Gastrocnemius medialis (tissue), 4 donors: ENCODE results near the gene GPR22. TPM values are rescaled to one million over a fixed set of nuclear protein-coding genes. Genes with fewer than 3 reads are reported as not detected.

Source experiments
- ATAC-seq, 2 donors: fragments of 150-250 bp; one replicate each; pipeline ENCODE4 v1.9.1; 2016
- DNase-seq, 2 donors: peaks; one replicate each; pipeline ENCODE4 v3.0.0-alpha.2; 2019
- H3K27ac ChIP-seq, 4 donors: fragments of 200-600 bp; sonication (generic); 1 replicate in 1 of 4; 2 replicates in 3 of 4; pipeline ENCODE4 v1.5.1; 2016 to 2018; ENCODE audit warnings: mild to moderate bottlenecking in 2 of 4, moderate library complexity in 1 of 4
- H3K27me3 ChIP-seq, 3 donors: fragments of 200-600 bp; sonication (generic) in 2 of 3; 1 replicate in 1 of 3; 2 replicates in 2 of 3; pipeline versions ENCODE4 v1.5.1 to v1.6.0; 2016 to 2019; ENCODE audit warnings: mild to moderate bottlenecking in 1 of 3, moderate library complexity in 1 of 3
- H3K36me3 ChIP-seq, 2 donors: fragments of 200-600 bp; sonication (generic) in 1 of 2; one replicate each; pipeline ENCODE4 v1.5.1; 2017 to 2018
- H3K4me1 ChIP-seq, 2 donors: fragments of 200-600 bp; sonication (generic) in 1 of 2; one replicate each; pipeline ENCODE4 v1.5.1; 2016 to 2017; ENCODE audit warnings: mild to moderate bottlenecking in 2 of 2
- H3K4me3 ChIP-seq, 4 donors: fragments of 200-600 bp; sonication (generic) in 3 of 4; 1 replicate in 1 of 4; 2 replicates in 3 of 4; pipeline ENCODE4 v1.5.1; 2016 to 2019; ENCODE audit warnings: mild to moderate bottlenecking in 2 of 4
- H3K9me3 ChIP-seq, 3 donors: fragments of 200-600 bp; sonication (generic) in 2 of 3; 1 replicate in 1 of 3; 2 replicates in 2 of 3; pipeline ENCODE4 v1.5.1; 2016 to 2019
- CTCF ChIP-seq, 5 experiments: fragments of 450-650 bp in 3 of 5; fragments of 200-600 bp in 2 of 5; sonication (generic) in 2 of 5; IDR thresholded peaks in 4 of 5; conservative IDR thresholded peaks in 1 of 5; 1 replicate in 4 of 5; 2 replicates in 1 of 5; pipeline ENCODE4 v1.5.1; 2016 to 2019; ENCODE audit warnings: antibody characterized with exemption in 5 of 5, mild to moderate bottlenecking in 3 of 5, moderate library complexity in 3 of 5
- POLR2A ChIP-seq, 2 donors: fragments of 450-650 bp; IDR thresholded peaks; one replicate each; pipeline ENCODE4 v1.6.1; 2017; ENCODE audit warnings: antibody characterized with exemption in 2 of 2, mild to moderate bottlenecking in 2 of 2, moderate library complexity in 2 of 2
- in situ Hi-C, 4 donors: fragments of 200-750 bp; cut with MboI; loops; one replicate each; pipeline versions ENCODE4 v1.15.0 to v1.8.0; 2017; ENCODE audit warnings: low sequenced_read_pairs in 4 of 4
- intact Hi-C: fragments of 100-400 bp; cut with DNase I; formaldehyde crosslinking; loops from one replicate; pipeline ENCODE4 v1.15.1; 2023; ENCODE audit warnings: low total_unique reads
- total RNA-seq, 4 donors: library from RNA; depleted of rRNA; stranded (reverse); fragments of >200 nt; gene quantifications; one replicate each; pipeline versions ENCODE4 v1.1.0 to v1.2.3, GENCODE V29; 2016

The GPR22 gene
- total RNA-seq, 4 donors from 2014 or later: not detected

DNA sequence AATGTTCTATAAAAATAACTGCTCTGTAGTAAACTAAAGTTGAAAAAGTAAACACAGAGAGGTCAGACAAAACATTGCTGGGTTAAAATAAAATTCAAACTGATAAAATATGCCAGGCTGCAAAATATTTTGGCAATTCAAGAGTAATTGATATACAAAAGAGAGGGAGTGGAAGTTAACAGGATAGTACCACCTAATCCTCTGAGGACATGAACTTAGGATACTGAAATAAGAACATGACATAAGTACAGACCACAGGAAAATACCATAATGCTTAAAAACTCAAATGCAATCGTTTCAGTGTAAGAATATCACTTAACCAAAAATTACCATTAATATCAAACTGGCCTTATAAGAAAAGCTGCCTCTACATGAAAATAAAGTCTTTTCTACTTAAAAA, 37.6 kb upstream of the GPR22 start:
- ATAC-seq (peak; percentile 65 to 98), DNase-seq (no peak)
- peak overlapping the region in 1 of 4 donors; percentile 8 for H3K27ac ChIP-seq
- intact Hi-C loops: no loop called here
- no peaks in the 10 kb centered on the region for H3K9me3 ChIP-seq
- in situ Hi-C loops: no loop called here
- TF ChIP-seq CTCF (IDR thresholded peaks at IDR 0.05 in 4 of 5, conservative IDR thresholded peaks at IDR 0.05 in 1 of 5): no peak
- TF ChIP-seq POLR2A (IDR thresholded peaks at IDR 0.05): no peak
- H3K36me3 ChIP-seq: no peaks in the 10 kb centered on the region
- no peaks in the 10 kb centered on the region for H3K27me3 ChIP-seq
- H3K4me1 ChIP-seq: peaks cover 12 to 21% of the 10 kb centered on the region in 2 donors
- no peak overlapping the region for H3K4me3 ChIP-seq

GRCh38 chr7:107435749-107436148, 34.1 kb upstream of the GPR22 start:
- intact Hi-C loops (no loop called here), in situ Hi-C loops (no loop called here)
- ATAC-seq: no peak
- H3K4me1 ChIP-seq: peaks cover 8 to 16% of the 10 kb centered on the region in 2 donors
- no peak for TF ChIP-seq CTCF (IDR thresholded peaks at IDR 0.05 in 4 of 5, conservative IDR thresholded peaks at IDR 0.05 in 1 of 5)
- TF ChIP-seq POLR2A (IDR thresholded peaks at IDR 0.05): no peak
- no peak overlapping the region for H3K27ac ChIP-seq
- DNase-seq: no peak
- no peaks in the 10 kb centered on the region for H3K36me3 ChIP-seq
- no peak overlapping the region for H3K4me3 ChIP-seq
- H3K9me3 ChIP-seq: no peaks in the 10 kb centered on the region
- no peaks in the 10 kb centered on the region for H3K27me3 ChIP-seq

DNA sequence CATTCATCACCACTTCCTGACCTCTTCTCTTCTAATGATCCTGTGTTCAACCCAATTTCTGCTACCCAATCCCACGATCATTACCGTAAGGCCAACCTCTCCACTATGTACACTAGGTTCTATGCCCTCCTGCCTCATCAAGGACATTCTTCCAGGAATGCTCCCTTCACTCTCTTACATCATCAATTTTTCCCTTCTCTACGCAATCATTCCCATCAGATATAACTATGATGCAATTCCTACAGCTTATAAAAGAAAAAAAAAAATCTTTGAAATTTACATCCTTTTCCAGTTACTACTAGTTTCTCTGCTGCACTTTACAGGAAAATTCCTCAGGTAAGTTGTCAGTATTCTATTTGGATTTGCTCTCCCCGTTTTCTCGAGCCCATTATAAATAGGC, 30.8 kb upstream of the GPR22 start:
- in situ Hi-C loops (no loop called here), intact Hi-C loops (no loop called here)
- ATAC-seq (no peak), DNase-seq (no peak)
- Histone ChIP-seq H3K27me3 (no peaks in the 10 kb centered on the region), H3K4me3 (no peak overlapping the region), H3K4me1 (peaks cover 0 to 4% of the 10 kb centered on the region in 2 donors), H3K27ac (no peak overlapping the region), H3K36me3 (no peaks in the 10 kb centered on the region), H3K9me3 (no peaks in the 10 kb centered on the region)
- no peak for TF ChIP-seq CTCF (IDR thresholded peaks at IDR 0.05 in 4 of 5, conservative IDR thresholded peaks at IDR 0.05 in 1 of 5)
- TF ChIP-seq POLR2A (IDR thresholded peaks at IDR 0.05): no peak

- DNase-seq (no peak), ATAC-seq (no peak)
- Histone ChIP-seq H3K4me1 (peaks cover 0 to 4% of the 10 kb centered on the region in 2 donors), H3K4me3 (no peak overlapping the region), H3K27me3 (no peaks in the 10 kb centered on the region), H3K27ac (no peak overlapping the region), H3K36me3 (no peaks in the 10 kb centered on the region), H3K9me3 (no peaks in the 10 kb centered on the region)
- no peak for TF ChIP-seq CTCF (IDR thresholded peaks at IDR 0.05 in 4 of 5, conservative IDR thresholded peaks at IDR 0.05 in 1 of 5)
- TF ChIP-seq POLR2A (IDR thresholded peaks at IDR 0.05): no peak
- intact Hi-C loops: no loop called here
- in situ Hi-C loops: no loop called here
Observed at GRCh38 chr7:107441581-107442422, 28.1 kb upstream of the GPR22 start.
